ENCODE measurements around the gene ZC3H8. TPM values are rescaled to one million over a fixed set of nuclear protein-coding genes. Genes with fewer than 3 reads are reported as not detected.
"Not testable (repeated sequence)": the region's sequence is repeated elsewhere in the genome, so short reads cannot be mapped to it uniquely, and the experiment has no call there.

ZC3H8 gene
- 7.3 and 8.5 TPM in 2 replicates for total RNA-seq

DNA sequence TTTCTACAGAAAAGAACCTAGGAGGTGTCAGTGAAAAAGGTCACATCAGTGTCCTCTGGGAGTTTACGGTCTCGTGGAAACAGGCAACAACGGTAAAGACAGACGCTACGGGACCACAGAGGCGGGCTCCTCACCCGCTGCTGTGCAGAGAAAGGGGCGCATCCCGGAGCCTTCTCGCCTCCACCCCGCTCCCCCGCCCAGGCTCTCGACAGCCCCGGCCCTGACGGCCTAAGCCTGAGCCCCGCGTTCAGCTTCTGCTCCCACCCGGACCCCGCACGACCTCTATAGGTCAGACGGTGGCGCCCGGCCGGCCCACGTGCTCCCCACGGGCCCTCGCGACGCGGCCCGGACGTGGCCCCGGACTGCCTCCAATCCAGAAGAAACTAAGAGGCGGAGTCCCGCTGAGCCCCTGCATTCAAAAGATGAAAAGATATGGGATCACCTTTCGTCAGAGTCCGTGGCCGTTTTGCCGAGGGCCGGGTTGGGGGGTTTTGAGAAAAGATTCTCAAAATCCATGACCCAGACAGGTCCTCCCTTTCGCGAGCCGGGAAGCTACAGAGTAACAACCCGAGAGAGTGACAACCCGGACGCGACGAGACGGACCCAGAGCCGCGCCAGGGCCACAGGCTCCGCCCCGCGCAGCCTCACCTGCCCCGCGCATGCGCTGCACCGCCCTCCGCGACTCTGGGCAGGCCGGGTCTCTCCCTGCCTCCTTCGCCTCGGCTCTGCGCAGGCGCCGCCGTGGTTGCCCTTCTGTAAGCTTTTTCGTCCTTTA, at the start of gene ZC3H8:
Gene ZC3H8, minus strand, starts transcription at position 577 of the 775 bp plus-strand sequence. Its CDS starts 61 bp downstream, at position 516.
- peak; percentile 94 for DNase-seq

DNA sequence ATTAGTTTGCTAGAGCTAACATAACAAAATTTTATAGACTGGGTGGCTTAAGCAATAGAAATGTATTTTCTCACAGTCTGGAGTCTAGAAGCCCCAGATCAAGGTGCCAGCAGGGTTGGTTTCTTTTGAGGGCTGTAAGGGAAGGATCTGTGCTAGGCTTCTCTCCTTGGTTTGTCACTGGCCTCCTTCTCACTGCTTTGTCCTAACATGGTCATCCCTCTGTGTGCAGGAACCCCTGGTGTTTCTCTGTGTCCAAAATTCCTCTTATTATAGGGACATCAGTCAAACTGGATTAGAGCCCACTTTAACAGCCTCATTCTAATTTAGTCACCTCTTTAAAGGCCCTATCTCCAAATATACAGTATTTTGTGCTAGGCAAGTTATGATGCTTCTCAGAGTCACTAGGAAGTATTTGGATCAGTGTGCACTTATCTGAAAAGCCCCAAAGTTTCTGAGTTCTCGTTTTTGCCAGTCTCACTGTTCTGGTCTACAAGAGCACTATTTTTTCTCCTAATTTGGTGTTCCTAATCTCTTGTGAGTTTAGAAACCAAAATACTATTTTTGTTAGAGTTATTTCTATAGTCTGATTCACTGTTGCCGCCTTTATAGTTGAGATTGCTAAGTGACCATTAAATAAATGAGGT, 49.6 kb upstream of the ZC3H8 start:
- DNase-seq, result no peak

DNA sequence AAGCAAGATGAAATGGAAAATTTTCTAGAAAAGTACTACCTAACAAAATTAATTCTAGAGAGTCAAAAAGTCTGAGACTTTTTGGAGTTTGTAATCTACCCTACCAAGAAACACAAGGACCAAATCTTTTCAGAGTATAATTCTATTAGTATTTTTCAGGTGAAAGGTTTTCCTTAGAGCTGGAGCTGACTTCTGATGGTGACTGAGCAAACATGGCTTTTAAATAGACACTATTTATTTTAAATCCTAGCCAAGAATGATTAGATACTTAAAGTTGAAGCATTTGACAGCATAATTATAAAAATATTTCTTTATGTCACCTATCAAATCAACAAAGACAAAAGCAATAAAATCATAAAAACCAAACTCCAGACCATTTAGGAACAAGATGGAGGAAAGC, 47.1 kb upstream of the ZC3H8 start:
- no peak for DNase-seq

DNA sequence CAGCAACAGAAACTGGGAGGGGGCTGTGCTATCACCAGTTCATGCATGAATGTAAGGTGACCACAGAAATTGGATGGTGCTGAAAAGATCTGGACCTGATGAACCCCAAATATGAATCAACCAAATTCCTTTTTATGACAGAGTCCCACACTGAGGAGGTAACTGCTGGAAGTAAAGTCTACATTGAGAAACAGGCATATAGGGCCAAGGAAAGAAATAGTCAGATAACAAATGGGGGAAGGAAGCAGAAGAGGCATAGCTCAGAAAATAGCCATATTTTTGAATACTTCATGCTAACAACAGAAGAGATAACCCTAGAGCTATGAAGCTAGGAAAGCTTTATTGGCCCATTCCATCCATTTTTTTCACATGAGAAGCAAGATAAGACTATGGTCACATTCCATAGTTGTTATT, 46.3 kb upstream of the ZC3H8 start:
- DNase-seq, result peak; percentile 19

DNA sequence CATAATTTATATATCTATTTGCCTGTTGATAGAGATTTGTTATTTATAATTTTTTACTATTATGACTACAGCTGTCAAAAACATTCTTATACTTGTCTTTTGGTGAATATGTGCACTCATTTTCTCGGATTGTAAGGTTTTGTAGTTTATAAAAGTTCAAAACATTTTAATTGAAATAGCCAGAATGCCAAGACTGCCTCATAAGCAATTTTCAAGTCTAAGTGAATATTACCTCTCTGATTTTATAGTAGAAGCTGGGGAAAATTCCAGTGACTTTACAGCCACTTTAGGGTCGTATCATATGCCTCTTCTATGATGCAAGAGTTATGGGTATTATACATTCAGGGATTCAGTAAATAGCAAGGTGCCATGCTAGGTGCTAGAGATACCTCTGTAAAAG, 41.6 kb upstream of the ZC3H8 start:
- no peak for DNase-seq

DNA sequence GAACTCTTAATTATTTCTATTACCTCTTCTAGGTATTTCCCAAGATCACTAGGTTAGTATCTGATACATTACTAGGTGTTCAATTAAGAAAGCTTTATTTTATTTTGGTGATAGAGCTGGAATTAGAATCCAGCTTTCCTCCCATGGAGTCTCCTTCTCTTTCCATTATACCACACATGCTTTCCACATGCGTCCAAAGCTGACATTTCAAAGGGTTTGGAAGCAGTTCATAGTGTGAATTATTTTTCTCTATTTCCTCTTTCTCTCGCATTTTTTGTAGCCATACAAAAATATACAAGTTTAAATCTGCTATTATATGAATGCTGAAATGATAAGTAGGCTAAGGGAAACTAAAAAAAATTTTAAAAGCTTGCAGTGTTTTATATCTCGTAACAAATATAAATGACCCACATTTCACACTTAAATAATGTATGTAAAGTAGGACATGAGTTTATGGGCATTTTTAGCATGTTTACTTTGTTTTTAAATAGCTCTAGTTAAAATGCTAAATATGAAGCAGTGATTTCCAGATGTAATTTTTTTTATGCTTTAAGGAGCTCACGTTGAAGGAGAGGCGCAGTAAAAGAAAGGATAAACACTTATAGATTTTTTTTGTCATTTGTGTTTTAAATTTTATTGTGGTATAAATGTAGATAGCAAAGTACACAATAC, 40.7 kb upstream of the ZC3H8 start:
- DNase-seq, result no peak

DNA sequence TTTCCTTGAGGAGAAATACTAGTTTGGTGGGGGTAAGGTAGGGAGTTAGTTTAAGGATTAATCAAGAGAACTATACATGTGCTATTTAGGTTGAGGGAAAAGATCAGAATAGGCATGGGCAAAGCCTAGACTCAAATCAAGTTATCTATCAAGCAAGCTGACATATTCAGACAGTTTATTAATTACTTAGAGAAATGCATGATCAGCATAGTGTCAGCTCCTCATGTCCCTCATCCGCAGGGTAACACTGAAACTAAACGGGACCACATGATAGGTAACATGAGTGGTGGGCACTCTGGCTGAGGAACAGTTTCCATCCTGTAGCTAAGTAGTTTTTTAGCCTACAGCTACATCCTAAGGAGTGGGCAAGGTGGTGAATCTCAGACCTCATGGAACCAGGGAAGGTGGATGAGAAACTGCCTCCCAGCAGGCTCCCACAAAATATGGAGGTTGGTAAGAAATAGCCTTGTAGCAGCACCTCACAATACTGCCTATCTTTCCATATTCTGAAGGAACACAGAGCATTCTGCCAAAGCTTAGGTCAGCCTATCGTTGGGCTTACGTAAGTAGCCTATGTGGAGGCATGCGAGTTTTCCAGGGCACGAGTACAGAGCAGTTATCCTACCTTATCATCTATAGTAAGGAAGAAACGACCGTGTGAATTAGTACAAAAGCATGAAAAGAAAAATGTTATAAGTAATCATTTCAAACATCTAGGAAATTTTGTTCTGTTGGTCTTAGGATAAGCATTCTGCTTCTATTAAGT, 39.0 kb upstream of the ZC3H8 start:
- DNase-seq, result no peak

DNA sequence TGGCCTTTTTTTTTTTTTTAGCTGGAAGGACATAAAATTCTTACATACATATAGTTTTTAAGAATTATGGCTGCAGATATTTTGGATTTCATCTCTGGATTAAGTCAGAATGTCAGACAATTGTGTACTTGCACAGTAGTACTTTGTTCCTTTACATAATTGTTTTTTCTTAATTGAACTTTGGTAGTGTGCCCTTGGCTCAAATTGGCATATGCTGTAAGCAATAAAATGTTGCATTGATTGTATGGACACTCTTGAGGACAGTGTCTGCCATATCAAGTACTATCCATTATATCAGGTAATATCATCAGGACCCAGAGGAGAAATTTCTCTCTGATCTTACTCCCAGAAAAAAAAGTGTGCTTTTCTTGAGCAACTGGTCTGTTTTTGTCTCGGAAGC, 35.8 kb upstream of the ZC3H8 start:
- DNase-seq, result no peak

DNA sequence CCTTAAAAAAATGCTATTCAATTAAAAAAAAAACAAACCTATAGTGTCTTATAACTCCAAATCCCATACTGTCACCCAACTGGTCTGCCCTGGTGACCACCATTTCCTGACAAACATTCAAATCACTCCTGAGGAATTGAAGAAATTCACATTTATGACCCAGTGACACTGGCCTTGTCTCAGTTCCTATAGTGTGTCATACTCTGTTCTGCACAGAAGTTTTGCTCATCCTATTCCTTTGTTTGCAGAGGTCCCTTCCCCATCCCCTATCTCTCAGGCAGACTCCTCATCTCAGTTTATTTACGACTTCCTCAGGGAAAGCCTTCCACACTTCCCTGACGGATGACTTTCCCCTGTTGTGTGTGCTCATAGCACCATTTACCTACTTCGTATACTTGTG, 35.2 kb upstream of the ZC3H8 start:
- DNase-seq, result no peak

DNA sequence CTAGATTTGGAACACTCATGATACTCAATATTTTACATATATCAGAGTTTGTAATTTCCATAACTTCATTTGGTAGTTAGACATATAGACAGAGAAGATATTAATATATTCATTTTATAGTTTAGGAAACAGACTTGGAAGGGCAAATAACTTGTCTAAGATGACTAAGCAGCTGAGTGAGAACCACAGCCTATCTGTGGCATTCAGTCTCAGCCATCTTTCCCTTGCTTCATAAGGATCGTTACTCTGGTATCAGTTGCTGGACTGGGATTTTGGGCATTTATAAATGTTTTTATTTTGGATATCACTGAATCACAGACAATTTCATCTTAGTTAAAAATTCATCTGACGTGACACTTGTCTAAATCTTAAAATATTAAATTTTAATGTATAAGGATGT, 28.7 kb upstream of the ZC3H8 start:
- not testable (repeated sequence) for DNase-seq

DNA sequence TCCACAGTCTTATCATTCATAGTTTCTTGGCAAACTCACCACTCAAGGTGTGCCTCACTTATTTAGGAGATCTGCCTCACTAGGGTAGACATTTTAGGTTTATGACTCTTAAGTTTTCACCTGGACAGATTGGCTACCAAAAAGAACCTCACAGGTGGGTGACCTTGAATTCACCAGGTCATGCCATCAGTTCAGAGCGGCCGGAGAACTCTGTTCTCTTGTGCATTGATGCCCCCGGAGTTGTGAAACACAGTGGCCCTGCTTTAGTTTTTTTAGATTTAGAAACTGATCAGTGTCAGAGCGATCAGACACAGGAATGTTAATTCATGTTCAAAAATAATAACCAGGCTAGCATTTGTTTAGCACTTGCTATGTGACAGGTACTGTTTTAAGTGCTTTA, 27.2 kb upstream of the ZC3H8 start:
- DNase-seq, result not testable (repeated sequence)

DNA sequence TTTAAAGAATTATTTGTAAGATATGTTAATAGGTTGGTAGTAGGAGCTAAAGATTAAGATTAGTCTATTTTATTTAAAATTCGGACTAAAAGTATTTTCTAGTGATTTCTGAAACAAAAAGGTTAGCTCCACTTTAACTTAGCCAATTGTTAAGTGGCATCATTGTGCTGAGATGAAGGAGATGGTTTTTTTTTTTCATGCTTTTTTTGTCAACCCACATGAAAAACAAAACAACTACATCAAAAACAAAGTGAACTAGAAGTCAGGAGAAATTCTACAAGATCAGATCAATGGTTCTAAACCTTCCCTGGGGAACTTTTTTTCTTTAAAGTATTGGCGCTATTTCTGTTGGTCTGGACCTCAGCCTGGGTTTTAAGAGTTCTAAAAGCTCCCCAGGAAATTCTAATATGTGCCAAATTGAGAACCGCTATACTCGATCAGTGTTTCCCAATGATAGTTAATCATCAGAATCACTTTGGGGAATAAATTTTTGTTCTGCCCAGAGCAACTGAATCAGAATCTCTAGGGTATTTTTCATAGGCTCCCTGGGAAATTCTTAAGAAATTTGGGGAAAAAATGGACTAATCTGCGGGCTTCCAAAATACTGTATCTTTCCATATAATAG, 22.9 kb upstream of the ZC3H8 start:
- no peak for DNase-seq

DNA sequence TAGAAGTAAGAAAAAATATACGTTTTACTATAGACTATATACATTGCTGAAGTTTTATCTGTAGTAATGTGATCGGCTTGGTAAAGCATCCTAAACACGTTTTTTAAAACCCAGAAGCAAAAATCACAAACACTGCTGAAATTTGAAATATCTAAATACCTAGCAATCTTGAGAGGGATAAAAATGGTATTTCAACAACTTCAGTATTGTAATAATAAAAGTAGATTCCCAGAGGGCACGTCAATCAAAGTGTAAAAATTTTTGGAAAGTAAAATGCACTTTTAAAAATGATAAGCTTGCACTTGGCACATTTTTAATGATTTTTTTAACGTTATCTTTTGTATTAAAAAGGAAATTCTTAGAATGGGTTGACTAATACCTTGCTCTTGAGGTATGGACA, 22.1 kb upstream of the ZC3H8 start:
- no peak for DNase-seq

DNA sequence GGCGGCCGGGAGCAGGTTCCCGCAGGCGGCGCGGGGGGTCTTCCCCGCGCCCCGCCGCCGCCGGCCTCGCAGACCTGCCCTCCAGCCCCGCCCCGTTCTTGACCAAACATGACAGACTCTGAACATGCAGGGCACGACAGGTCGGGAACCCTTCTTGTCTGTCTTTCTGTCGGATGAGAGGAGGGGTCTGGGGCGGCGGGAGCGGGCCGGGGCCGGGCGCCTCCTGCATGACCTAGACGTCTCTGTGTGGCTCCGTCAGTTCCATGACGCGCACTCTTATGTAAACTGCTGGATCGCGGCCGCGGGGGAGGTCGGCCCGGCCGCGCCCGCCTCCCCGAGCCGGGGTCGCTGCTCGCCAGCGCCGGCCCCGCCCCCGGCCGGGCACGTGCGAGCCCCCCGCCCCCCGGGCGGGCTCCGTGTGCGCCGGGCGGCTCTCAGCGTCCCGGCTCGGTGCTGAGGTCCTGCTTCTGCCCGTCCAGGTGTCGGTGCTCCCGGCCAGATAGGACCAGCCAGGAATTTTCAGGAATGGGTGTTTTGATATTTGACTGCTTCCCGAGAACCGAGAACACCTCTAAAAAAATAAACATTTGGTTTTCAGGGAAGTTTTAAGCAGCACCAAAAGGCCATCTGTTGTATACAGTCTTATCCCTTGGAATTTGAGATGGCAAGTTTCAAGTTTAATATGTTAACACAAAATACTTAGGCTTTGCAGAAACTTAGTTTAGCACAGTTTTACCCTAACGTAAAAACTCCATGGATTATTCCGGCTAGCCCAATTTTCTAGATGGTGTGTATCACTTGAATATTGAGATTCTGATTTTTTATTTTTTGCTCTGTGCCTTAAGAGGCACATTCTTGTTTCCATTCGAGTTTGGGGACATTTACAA, 21.3 kb upstream of the ZC3H8 start:
- peak; percentile 92 for DNase-seq

DNA sequence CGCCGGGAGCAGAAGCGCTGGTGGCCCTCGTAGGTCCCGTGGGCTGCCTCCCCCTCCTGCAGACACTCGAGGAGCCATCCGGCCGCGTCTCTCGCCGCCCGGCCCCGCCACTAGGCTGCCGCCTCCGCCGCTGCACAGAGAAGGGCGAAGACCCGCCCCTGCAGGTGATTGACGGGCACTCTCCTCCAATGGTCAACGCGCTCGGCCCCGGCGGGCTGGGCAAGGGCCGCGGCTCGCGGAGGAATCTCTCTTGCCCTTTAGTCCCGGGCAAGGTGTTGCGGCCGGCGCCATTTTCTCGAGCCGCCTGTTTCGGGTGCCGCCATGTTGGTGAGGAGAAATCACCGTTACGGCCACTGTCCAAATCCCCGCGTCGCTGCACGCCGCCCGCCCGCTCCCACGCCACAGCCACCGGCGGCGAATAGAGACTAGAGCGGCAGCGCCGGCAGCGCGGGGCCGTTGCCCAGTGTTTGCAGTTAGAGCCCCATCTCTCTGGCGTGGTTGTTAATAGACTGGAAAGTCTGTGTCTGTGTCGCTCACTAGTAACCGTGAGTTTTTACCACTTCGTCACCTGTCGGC, 20.6 kb upstream of the ZC3H8 start, which contains the start of gene ZC3H6:
Gene ZC3H6, plus strand, starts transcription at position 287 of the 576 bp plus-strand sequence. CDS start 398 bp downstream, outside the sequence.
- DNase-seq, result peak; percentile 99

DNA sequence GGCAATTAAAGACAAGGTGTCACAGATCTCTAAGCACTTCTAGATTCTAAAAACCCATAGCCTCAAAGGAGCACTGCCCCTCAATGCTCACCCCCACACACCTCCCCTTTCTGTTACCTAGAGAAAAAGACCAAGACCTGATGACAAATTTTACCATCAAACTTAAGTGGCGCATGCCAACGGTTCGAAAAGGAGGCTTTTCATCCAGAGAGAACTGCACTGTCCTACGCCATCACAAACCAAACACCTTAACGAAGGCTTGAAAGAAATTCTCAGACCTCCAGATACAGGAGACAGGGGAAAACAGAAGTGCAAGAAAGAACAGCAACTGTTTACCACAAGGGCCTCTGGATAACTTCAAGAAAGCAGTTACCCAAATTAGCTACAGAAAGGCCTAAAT, 18.5 kb upstream of the ZC3H8 start:
- no peak for DNase-seq

DNA sequence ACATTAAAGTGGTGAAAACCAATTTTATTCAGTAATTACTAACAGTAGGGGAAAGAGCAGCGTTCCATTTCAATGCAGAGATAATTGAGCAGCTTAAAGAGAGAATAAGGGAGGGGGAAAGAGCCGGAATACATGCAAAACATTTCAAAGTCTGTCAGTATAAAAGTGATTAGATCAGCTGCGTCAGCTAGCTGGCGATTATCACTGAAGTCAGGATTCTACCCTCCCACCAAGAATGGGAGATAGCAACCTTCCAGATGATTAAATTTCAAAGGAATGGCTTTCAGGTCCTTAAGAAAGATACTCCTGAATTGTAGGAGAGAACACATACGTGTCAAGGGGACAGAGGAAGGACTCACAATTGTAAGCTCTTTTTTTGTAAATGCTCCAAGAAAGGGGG, 17.8 kb upstream of the ZC3H8 start:
- DNase-seq, result no peak

DNA sequence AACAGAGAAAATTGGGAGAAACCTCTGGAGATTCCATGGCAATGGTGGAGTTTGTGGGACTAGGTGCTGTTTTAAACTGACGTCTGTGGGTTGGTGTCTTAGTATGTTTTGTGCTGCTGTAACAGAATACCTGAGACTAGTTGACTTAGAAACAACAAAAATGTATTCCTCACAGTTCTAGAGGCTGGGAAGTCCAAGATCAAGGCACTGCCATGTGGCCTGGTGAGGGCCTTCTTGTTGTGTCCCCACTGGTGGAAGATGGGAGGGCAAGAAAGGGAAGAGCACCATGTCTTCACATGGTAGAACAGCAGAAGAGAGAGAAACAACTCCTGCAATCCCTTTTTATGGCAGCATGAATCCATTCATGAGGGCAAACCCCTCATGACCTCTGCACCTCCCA, 13.7 kb upstream of the ZC3H8 start:
- no peak for DNase-seq

DNA sequence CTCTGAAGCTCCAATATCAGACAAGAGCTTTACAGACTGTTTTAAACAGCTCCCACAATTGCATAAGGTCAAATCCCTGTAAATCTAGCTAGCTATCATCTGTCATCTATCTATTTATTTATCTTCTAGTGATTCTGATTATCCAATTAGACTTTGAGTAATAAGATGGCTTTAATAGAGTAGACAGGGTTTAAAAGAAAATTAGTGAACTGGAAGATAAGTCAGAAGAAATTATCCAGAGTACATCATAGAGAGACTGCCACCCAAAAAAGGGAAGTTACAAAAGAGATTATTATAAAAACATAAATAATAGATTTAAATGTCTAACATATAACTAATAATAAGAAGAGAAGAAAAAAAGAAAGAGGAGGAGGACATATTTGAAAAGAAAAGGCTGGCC, 8.0 kb upstream of the ZC3H8 start:
- no peak for DNase-seq

DNA sequence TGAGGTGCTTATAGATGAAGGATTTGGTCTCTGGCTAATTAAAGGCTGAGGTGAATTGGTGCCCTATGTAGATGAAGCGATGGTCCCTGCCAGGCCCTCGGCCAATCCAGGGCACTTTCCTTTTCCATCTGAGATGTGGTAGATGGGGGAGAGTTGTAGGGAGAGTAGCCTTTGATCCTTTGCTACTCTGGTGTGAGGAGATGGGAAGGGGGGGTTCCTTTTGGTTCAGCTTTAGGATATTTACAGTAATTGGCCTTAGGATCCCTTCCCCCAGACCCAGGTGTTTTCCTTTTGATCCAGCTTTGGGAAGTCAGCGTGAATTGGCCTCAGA, 5.4 kb upstream of the ZC3H8 start:
- DNase-seq, result no peak
